Stimulated activated naive CD8-positive, alpha-beta T cell treated with anti-CD3 and anti-CD28 coated beads, Interleukin-15, Interleukin-2, amounts not matched to agents 100 ng/mL and 50 ng/mL, for 24 hours (primary cell): ENCODE data around the gene R3HDM1.

Experiments used
- H3K27ac Mint-ChIP-seq: one replicate; pipeline ENCODE4 v1.8.0; 2021; ENCODE audit warnings: mild to moderate bottlenecking, mixed read lengths
- H3K27me3 Mint-ChIP-seq: one replicate; pipeline ENCODE4 v1.8.0; 2021; ENCODE audit warnings: mixed read lengths
- H3K36me3 Mint-ChIP-seq: one replicate; pipeline ENCODE4 v1.8.0; 2021; ENCODE audit warnings: low read depth, mixed read lengths
- H3K4me1 Mint-ChIP-seq: one replicate; pipeline ENCODE4 v1.8.0; 2021; ENCODE audit warnings: low read depth, mixed read lengths
- H3K4me3 Mint-ChIP-seq: one replicate; pipeline ENCODE4 v1.8.0; 2021; ENCODE audit warnings: mild to moderate bottlenecking, mixed read lengths
- H3K9me3 Mint-ChIP-seq: one replicate; pipeline ENCODE4 v1.8.0; 2021; ENCODE audit warnings: mixed read lengths

The R3HDM1 gene

GRCh38 chr2:135547311-135547710 is 16.0 kb downstream of the R3HDM1 start:
- H3K4me1 Mint-ChIP-seq: peaks cover 24% of the 10 kb centered on the region
- peaks cover 4% of the 10 kb centered on the region for H3K36me3 Mint-ChIP-seq
- H3K27me3 Mint-ChIP-seq: no peaks in the 10 kb centered on the region
- H3K9me3 Mint-ChIP-seq: no peaks in the 10 kb centered on the region
- no peak overlapping the region for H3K27ac Mint-ChIP-seq
- no peak overlapping the region for H3K4me3 Mint-ChIP-seq

GRCh38 chr2:135551356-135551755 is 20.1 kb downstream of the R3HDM1 start:
- H3K36me3 Mint-ChIP-seq: peaks cover 19% of the 10 kb centered on the region
- no peak overlapping the region for H3K4me3 Mint-ChIP-seq
- no peaks in the 10 kb centered on the region for H3K27me3 Mint-ChIP-seq

DNA sequence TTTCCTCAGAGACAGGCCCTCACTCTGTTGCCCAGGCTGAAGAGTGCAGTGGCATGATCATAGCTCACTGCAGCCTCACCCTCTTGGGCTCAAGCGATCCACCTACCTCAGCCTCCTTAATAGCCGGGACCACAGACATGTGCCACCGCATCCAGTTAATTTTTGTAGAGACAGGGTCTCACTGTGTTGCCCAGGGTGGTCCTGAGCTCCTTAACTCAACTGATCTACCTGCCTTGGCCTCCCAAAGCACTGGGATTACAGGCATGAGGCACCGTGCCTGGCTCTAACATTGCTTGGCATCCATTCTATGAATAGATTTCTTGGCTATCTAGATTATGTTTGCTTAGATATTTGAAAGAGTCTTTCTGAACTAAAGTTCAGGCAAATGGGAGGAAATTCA is 21.6 kb downstream of the R3HDM1 start:
- Mint-ChIP-seq H3K4me1 (peaks cover 9% of the 10 kb centered on the region), H3K36me3 (peaks cover 19% of the 10 kb centered on the region), H3K9me3 (no peaks in the 10 kb centered on the region), H3K27ac (no peak overlapping the region), H3K4me3 (no peak overlapping the region), H3K27me3 (no peaks in the 10 kb centered on the region)

More at GRCh38 chr2:135551356-135551755, 20.1 kb downstream of the R3HDM1 start:
- Mint-ChIP-seq H3K4me1 (peaks cover 14% of the 10 kb centered on the region), H3K27ac (no peak overlapping the region), H3K9me3 (no peaks in the 10 kb centered on the region)

GRCh38 chr2:135555311-135555710 is 24.0 kb downstream of the R3HDM1 start:
- peaks cover 8% of the 10 kb centered on the region for H3K4me1 Mint-ChIP-seq
- H3K36me3 Mint-ChIP-seq: peaks cover 22% of the 10 kb centered on the region
- no peak overlapping the region for H3K4me3 Mint-ChIP-seq
- H3K9me3 Mint-ChIP-seq: no peaks in the 10 kb centered on the region
- no peaks in the 10 kb centered on the region for H3K27me3 Mint-ChIP-seq
- H3K27ac Mint-ChIP-seq: no peak overlapping the region

DNA sequence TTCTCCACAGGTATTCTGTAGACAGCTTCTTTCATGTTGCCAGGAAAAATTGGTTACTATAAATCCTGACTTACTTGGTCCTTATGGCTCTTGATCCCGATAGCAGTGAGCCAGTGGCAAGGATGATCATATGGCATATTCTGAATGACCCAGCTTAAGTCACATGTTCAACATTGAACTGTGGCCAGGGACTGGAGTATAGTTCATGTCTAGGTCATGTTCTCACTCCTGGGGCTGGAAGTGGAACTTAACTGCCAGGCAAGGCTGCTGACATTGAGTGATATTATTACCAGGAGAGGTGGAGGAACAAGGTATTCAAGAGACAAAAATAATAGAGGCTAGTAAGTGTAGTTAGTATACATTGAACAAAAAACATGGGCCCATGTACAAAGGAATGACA is 26.2 kb downstream of the R3HDM1 start:
- Mint-ChIP-seq H3K4me1 (peaks cover 3% of the 10 kb centered on the region), H3K27ac (no peak overlapping the region), H3K36me3 (peaks cover 26% of the 10 kb centered on the region), H3K9me3 (no peaks in the 10 kb centered on the region), H3K27me3 (no peaks in the 10 kb centered on the region), H3K4me3 (no peak overlapping the region)

DNA sequence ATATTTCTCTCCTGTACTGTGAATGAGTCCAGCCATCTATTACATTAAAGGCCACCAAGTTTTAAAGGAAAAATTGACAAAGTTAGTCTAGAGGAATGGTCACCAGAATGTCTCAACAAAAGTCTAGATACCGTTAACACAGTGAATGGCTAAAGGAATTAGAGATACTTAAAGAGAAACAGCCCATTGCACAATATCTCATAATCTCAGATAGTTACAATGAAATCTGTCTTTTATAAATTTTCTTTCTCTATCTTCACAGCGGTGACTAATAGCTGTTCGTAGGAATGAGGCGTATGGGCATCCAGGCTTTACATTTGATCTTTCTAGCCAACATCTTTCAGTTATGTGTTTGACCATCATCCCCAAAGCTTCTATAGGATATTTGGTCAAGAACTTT is 30.6 kb downstream of the R3HDM1 start:
- no peaks in the 10 kb centered on the region for H3K27me3 Mint-ChIP-seq
- H3K4me1 Mint-ChIP-seq: peaks cover 12% of the 10 kb centered on the region
- H3K36me3 Mint-ChIP-seq: peaks cover 38% of the 10 kb centered on the region
- H3K4me3 Mint-ChIP-seq: no peak overlapping the region
- no peak overlapping the region for H3K27ac Mint-ChIP-seq
- no peaks in the 10 kb centered on the region for H3K9me3 Mint-ChIP-seq

- no peaks in the 10 kb centered on the region for H3K9me3 Mint-ChIP-seq
- H3K4me3 Mint-ChIP-seq: no peak overlapping the region
- H3K27me3 Mint-ChIP-seq: no peaks in the 10 kb centered on the region
- peaks cover 40% of the 10 kb centered on the region for H3K36me3 Mint-ChIP-seq
- H3K4me1 Mint-ChIP-seq: peaks cover 12% of the 10 kb centered on the region
- H3K27ac Mint-ChIP-seq: no peak overlapping the region
Observed at GRCh38 chr2:135563793-135564192, 32.5 kb downstream of the R3HDM1 start.

DNA sequence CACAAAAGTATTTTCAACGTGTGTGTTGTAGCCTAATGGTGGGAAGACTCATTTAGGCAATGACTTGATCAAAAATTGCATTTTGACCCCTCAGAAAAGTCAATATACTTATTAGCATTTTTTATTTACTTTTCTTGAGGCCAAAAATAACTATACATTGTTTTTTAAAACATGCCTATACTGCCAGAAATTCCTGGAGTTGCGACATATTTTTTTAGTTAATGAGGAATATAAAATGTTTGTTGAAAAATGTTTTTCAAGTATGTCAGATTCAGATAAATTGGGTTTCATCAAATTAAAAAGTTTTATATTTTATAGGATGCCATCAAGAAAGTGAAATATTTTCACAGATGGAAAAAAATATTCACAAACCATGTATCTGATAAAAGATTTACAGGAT is 39.6 kb downstream of the R3HDM1 start:
- Mint-ChIP-seq H3K27ac (no peak overlapping the region), H3K4me3 (no peak overlapping the region), H3K4me1 (no peaks in the 10 kb centered on the region), H3K9me3 (no peaks in the 10 kb centered on the region), H3K27me3 (no peaks in the 10 kb centered on the region), H3K36me3 (peaks cover 29% of the 10 kb centered on the region)

DNA sequence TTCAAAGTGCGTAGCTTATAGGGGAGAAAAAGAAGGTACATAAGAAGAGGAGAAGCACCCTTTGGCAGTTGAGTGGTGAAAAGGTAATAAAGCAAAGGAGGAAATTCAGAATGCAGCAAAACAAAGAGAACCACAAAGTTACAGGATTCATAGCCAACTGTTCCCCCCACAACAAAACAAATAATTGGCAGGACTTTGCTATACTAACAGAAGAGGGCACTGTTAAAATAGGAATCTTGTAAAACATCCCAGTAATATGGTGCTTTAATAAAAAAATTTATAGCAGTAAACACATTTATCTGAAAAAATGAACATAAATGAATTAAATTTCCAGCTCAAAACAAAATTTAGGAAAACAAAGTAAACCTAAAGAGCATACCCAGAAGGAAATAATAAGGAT is 42.3 kb downstream of the R3HDM1 start:
- Mint-ChIP-seq H3K36me3 (peaks cover 25% of the 10 kb centered on the region), H3K9me3 (no peaks in the 10 kb centered on the region), H3K4me1 (no peaks in the 10 kb centered on the region), H3K27me3 (no peaks in the 10 kb centered on the region), H3K27ac (no peak overlapping the region), H3K4me3 (no peak overlapping the region)

DNA sequence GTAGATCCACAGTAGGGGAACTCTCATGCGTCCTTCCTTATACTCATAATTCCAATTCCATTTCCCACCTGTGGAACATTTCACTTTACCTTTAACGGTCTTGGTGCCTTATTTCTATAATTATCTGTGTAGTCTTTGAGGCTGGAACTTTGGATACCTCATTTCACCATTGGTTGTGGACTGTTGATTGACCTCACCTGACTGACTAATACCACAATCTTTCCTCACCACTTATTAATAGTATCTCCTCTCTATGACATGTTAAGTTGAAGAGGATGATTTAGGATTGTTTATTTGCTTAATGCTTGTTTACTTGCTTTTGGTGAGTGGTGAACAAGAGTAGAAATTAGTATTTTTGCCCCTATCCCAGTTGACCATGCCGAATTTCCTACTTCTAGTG is 50.0 kb downstream of the R3HDM1 start:
- H3K27ac Mint-ChIP-seq: no peak overlapping the region
- no peaks in the 10 kb centered on the region for H3K9me3 Mint-ChIP-seq
- no peaks in the 10 kb centered on the region for H3K27me3 Mint-ChIP-seq
- peaks cover 10% of the 10 kb centered on the region for H3K36me3 Mint-ChIP-seq
- H3K4me3 Mint-ChIP-seq: no peak overlapping the region
- peaks cover 16% of the 10 kb centered on the region for H3K4me1 Mint-ChIP-seq

- peaks cover 10% of the 10 kb centered on the region for H3K36me3 Mint-ChIP-seq
- H3K9me3 Mint-ChIP-seq: no peaks in the 10 kb centered on the region
- H3K4me1 Mint-ChIP-seq: peaks cover 24% of the 10 kb centered on the region
- no peak overlapping the region for H3K4me3 Mint-ChIP-seq
- H3K27ac Mint-ChIP-seq: no peak overlapping the region
- H3K27me3 Mint-ChIP-seq: no peaks in the 10 kb centered on the region
Observed at GRCh38 chr2:135582383-135582782, 51.1 kb downstream of the R3HDM1 start.

GRCh38 chr2:135585586-135585985 is 54.3 kb downstream of the R3HDM1 start:
- H3K27ac Mint-ChIP-seq: no peak overlapping the region
- no peaks in the 10 kb centered on the region for H3K27me3 Mint-ChIP-seq
- peaks cover 33% of the 10 kb centered on the region for H3K4me1 Mint-ChIP-seq
- no peaks in the 10 kb centered on the region for H3K36me3 Mint-ChIP-seq
- H3K9me3 Mint-ChIP-seq: no peaks in the 10 kb centered on the region
- no peak overlapping the region for H3K4me3 Mint-ChIP-seq

DNA sequence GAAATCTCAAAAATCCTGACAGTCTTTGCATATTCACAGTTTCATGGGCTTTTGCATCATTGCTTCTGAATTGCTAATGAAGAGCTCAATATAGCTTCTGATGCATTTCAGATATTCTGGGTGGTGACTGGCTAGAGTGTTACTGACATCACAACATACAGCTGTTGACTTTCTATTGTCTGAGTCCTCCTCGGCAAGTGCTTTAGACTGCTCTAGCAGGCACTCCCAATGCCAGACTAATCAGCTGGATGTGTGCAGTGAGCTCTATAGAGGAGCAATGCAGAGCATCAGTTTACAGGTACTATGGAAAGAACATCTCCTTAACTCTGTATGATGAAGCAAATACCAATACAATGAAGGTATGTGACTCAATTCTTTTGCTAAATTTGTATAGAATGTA is 54.9 kb downstream of the R3HDM1 start:
- no peak overlapping the region for H3K4me3 Mint-ChIP-seq
- H3K27me3 Mint-ChIP-seq: no peaks in the 10 kb centered on the region
- H3K27ac Mint-ChIP-seq: no peak overlapping the region
- no peaks in the 10 kb centered on the region for H3K9me3 Mint-ChIP-seq
- peaks cover 37% of the 10 kb centered on the region for H3K4me1 Mint-ChIP-seq
- H3K36me3 Mint-ChIP-seq: no peaks in the 10 kb centered on the region

- peak overlapping the region; percentile 32 for H3K27ac Mint-ChIP-seq
- peaks cover 37% of the 10 kb centered on the region for H3K4me1 Mint-ChIP-seq
- H3K4me3 Mint-ChIP-seq: no peak overlapping the region
- peaks cover 14% of the 10 kb centered on the region for H3K36me3 Mint-ChIP-seq
- H3K27me3 Mint-ChIP-seq: no peaks in the 10 kb centered on the region
- peaks cover 6% of the 10 kb centered on the region for H3K9me3 Mint-ChIP-seq
Observed at GRCh38 chr2:135587958-135588357, 56.7 kb downstream of the R3HDM1 start.

DNA sequence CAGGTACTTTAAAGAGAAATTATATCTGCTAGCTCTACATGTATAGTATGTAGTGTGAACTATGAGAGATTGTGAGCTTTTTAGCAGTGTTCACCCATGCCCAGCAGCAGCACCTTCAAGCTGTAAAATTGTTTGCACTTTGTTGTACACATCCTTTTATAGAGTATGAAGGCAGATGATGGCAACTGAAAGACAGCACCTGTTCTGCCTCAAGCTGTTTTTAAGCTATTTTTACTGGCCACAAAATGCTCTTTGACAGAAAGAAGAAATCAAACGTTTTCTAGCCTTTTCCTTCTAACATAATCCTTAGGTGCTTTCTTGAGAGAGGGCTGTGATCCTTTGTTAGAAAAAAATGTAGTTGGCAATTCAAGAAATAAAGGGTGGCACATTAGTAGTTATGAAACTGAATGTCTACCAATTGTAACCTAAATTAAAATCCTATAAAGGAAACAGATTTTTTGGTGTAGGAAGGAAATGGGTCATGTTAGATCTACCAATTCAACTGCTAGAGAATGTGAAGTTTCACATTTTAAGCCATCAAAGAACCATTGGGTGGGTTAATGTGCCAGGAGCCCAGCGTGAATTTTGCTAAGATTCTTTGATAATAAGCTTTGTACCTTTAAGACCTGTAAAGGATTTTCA is 59.5 kb downstream of the R3HDM1 start:
- Mint-ChIP-seq H3K4me1 (peaks cover 37% of the 10 kb centered on the region), H3K9me3 (peaks cover 6% of the 10 kb centered on the region), H3K27me3 (no peaks in the 10 kb centered on the region), H3K36me3 (peaks cover 19% of the 10 kb centered on the region), H3K4me3 (no peak overlapping the region), H3K27ac (no peak overlapping the region)

DNA sequence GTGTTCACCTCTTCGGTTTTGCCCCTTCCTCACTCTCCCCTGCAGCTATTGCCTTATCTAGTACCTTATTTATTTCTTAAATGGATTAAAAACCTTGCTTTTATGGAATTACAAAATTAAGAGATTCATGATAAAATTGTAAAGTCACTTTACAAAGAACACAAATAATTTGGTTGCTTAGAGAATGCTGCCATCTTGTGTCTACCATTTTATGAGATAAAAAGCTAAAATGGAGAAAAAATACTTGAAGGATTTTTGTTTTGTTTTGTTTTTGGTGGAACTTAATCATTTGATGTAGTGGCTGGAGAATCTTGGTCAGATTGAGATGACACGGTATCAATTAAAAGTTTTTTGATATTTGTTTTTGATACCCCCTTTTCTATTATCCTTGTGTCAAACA is 69.6 kb downstream of the R3HDM1 start:
- Mint-ChIP-seq H3K9me3 (no peaks in the 10 kb centered on the region), H3K4me1 (no peaks in the 10 kb centered on the region), H3K36me3 (peaks cover 18% of the 10 kb centered on the region), H3K27me3 (no peaks in the 10 kb centered on the region), H3K4me3 (no peak overlapping the region), H3K27ac (no peak overlapping the region)
